Measurements from ENCODE around the gene NPEPL1.

DNA sequence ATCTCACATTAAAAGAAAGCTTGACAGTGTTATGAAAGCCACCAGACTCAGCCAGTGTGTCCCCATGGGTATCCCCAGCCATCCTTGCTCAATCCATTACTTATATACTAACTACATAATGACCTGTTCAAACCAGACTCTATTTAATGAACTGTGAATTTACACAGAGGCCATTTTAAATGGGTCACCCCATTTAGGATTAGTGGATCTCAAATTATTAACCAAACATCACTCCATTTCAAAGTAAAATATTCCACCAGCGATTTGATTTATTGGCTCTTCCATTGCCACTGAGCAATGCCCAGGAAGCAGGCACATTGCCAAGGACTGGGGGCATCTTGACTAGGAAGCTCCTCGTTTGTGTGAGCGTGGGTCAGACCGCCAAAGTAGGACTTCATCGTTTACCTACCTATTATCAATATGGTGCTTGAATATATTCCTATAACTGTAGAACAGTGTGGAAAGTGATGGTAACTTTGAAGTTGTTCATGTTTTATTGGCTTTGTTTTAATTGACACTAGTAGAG is 15.5 kb upstream of the NPEPL1 start:
- no peak for TF ChIP-seq EP300 (IDR thresholded peaks at IDR 0.05)
- TF ChIP-seq, protein P1, sequence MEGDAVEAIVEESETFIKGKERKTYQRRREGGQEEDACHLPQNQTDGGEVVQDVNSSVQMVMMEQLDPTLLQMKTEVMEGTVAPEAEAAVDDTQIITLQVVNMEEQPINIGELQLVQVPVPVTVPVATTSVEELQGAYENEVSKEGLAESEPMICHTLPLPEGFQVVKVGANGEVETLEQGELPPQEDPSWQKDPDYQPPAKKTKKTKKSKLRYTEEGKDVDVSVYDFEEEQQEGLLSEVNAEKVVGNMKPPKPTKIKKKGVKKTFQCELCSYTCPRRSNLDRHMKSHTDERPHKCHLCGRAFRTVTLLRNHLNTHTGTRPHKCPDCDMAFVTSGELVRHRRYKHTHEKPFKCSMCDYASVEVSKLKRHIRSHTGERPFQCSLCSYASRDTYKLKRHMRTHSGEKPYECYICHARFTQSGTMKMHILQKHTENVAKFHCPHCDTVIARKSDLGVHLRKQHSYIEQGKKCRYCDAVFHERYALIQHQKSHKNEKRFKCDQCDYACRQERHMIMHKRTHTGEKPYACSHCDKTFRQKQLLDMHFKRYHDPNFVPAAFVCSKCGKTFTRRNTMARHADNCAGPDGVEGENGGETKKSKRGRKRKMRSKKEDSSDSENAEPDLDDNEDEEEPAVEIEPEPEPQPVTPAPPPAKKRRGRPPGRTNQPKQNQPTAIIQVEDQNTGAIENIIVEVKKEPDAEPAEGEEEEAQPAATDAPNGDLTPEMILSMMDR (IDR thresholded peaks at IDR 0.05): no peak
- no peak for TF ChIP-seq CEBPB (IDR thresholded peaks at IDR 0.05)
- no peak for TF ChIP-seq RNF2 (IDR thresholded peaks at IDR 0.05; ENCODE audit: borderline replicate concordance, low read depth)
- TF ChIP-seq USF2 (IDR thresholded peaks at IDR 0.05): no peak
- no peak for TF ChIP-seq RFX5 (IDR thresholded peaks at IDR 0.05)
- no peak for TF ChIP-seq JUNB (IDR thresholded peaks at IDR 0.05)
- no peak for TF ChIP-seq CHD4 (IDR thresholded peaks at IDR 0.05; ENCODE audit: borderline replicate concordance)
- TF ChIP-seq EHMT2 (IDR thresholded peaks at IDR 0.05; ENCODE audit: low read depth): no peak
- no peak for TF ChIP-seq POLR2A (IDR thresholded peaks at IDR 0.05; ENCODE audit: low read length)
- no peak for TF ChIP-seq BCL3 (IDR thresholded peaks at IDR 0.05)

Data from A549 (cell line).